ENCODE results near the gene UBE2F.
"Not testable (repeated sequence)": the region's sequence is repeated elsewhere in the genome, so short reads cannot be mapped to it uniquely, and the experiment has no call there.

UBE2F gene

DNA sequence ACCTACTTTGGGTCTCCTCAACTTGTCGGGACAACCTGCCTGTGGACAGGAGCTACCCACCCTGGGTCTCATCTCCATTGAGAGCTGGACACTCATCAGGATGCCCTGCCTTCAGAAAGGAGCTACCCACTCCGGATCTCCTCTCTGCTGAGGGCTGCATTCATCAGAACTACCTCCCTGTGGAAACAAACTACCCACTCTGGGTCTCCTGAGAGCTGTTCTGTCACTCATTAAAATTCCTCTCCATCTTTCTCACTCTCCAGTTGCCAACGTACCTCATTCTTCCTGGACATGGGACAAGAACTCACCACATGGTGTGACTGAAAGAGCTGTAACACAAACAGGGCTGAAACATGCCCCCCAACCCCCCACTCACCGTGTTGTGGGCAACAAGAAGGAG lies 22.5 kb upstream of the UBE2F start:
- DNase-seq (ENCODE audit: low read depth in 2 of 2) = no peak

DNA sequence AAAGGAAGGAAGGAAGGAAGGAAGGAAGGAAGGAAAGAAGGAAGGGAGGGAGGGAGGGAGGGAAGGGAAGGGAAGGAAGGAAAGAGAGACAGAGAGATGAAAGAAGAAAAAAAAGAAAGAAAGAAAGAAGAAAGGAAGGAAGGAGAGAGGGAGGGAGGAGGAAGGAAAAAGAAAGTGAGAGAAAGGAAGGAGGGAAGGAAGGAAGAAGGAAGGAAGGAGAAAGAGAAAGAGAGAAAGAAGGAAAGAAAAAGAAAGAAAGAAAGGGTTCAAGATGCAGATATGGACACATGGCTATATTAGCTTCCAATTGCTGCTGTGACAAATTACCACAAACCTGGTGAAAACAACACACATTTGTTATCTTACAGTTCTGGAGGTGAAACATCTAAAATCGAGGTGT lies 20.4 kb upstream of the UBE2F start:
- DNase-seq (ENCODE audit: low read depth in 2 of 2) = no peak

DNA sequence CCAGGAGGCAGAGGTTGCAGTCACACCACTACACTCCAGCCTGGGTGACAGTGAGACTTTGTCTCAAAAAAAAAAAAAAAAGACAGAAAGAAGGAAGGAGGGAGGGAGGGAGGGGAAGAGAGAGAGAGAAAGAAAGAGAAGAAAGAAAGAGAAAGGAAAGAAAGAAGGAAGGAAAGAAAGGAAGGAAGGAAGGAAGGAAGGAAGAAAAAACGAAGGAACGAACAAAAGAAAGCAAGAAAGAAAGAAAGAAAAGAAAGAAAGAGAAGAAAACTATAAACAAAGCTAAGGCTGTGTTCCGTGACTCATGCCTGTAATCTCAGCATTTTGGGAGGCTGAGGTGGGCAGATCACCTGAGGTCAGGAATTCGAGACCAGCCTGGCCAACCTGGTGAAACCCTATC lies 15.5 kb upstream of the UBE2F start:
- DNase-seq (ENCODE audit: low read depth in 2 of 2) = not testable (repeated sequence)

DNA sequence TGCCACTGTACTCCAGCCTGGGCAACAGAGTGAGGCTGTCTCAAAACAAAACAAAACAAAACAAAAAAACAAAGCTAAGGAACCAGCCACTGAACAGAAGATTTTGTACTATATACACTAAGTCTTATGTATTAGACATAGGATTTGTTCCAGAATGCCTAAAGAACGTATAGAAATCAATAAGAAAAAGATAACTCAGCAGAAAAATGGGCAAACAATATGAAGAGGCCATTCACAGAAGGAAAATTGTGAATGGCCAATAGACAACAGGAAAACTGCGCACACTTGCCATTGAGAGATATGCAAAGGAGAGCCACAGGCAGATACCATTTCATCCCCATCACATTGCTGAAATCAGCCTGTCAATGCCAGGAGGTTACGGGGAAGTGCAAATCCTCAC lies 14.9 kb upstream of the UBE2F start:
- DNase-seq (ENCODE audit: low read depth in 2 of 2) = no peak

DNA sequence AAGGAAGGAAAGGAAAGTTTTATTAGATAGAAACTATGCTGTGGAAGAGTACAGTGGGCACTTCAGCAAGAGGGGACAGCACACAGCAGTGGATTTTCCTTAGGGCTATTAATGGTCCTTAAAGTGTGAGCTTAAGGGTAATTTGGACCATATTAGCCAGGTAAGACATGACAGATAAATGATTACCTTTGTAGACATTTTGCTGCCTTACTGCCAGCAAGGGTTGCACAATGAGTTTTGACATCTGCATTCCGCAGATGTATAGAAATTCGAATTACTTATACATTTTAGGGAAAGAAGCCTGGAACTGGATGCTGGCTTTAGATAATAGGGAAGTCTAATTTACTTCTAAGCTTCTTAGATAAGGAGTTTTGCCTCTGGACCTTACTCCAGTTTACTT lies 14.0 kb upstream of the UBE2F start:
- no peak for DNase-seq (ENCODE audit: low read depth in 2 of 2)

DNA sequence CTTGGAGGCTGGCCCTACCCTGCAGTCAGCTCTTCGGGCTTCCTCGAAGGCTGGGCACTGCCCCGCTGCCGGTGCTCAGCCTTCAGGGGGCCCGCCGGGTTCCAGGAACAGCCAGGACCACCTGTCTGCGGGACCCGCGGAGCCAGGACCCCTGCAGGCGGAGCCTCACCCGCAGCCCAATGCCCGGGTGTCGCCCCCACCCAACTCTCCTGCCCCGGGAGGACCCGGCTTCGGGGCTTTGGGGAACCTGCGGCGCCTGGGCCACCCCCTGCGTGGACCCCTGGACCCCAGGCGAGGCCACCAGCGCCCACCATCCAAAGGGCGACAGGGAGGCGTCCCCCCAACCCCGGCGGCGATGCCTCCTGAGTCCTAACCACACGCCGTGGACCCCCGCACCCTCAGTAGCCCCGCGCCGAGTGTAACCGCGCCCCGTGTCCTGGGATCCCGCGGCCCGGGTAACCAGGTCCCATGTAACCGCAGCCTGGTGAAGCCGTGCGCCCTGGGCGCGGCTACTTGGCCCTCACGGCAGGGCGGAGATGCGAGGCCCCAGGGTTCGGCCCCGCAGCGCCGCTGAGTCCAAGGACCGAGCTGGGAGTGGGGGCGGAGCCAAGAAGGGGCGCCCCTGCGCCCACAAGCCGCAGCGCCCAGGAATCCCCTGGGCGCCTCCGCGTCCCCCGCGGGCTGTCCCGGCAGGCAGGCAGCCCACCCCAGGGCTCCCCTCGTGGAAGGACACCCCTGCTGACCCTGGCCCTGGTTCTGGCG lies 11.0 kb upstream of the UBE2F start:
- no peak for DNase-seq (ENCODE audit: low read depth in 2 of 2)

DNA sequence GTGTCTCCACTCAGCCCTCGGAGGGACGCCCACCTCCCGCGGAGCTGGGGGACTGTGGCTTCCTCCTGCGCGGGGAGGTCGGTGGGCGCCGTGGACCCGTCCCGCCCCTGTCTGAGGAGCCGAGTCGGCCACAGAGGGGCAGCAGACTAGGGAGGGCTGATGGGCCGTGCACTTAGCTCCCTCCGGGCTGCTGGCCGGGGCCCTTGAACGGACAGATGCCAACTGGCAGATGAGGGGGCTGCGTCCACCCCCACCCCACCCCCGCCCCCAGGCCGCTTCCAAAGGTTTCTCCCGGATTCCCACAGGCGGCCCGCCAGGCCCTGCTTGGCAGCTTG lies 10.4 kb upstream of the UBE2F start:
- no peak for DNase-seq (ENCODE audit: low read depth in 2 of 2)

DNA sequence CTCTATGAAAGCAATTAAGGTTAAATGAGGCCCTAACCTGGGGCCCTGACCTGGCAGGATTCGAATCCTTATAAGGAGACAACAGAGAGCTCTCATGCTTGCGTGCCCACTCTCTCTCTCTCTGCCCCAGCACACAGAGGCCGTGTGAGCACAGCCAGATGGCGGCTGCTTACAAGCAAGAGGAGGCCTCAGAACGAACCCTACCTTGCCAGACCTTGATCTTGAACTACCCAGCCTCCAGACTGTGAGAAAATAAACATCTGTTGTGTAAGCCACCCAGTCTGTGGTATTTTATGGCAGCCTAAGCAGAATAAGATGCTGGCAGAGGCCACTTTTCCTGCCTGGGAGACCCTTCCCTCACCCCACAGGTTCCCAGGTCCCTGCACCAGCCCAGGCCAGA lies 5.2 kb upstream of the UBE2F start:
- DNase-seq (ENCODE audit: low read depth in 2 of 2) = no peak

DNA sequence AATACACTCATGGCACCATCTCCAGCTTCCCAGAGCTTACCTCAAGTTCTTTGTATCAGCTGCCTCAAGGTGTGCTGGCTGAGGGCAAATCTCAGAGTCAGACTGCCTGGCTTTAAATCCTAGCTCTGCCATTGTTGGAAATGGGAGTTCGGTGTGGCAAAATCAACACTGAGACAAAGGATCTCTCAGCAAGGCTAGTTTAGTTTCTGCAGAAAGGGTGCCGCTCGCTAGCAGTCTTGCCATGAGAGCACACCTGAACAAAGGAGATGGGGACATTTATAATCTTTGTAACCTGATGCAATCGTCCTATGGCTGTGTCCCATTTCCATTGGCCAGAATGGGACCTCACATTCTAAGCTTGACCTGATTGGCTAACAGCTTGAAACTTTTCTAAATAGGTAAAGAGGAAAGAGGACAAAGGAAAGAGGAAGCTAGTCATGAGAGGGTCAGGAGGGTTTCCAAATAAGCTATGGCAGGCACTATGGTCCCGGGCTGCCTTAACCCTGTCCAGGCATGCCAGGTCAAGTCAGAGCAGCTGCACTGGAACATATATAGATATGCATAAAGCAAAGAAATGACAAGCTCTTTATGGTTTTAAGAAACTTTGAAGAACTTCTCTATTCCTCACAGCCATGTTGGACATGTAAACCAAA lies 4.3 kb upstream of the UBE2F start:
- DNase-seq (ENCODE audit: low read depth in 2 of 2) = no peak

DNA sequence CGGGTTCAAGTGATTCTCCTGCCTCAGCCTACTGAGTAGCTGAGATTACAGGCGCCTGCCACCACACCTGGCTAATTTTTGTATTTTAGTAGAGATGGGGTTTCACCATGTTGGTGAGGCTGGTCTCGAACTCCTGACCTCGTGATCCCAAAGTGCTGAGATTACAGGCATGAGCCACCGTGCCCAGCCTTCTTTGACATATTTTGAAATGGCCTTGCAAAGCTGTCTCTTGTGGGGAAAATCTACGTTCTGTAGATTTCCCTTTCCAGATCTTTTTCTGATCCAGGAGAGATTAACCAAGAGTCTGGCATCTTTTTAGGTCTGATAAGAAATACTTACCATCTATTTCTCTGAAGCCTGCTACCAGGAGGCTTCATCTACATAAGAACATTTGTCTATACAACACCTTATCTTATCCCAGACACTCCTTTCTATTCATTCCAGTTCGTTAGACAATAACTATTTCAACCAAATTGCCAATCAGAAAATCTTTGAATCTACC lies 3.3 kb upstream of the UBE2F start:
- not testable (repeated sequence) for DNase-seq (ENCODE audit: low read depth in 2 of 2)

DNA sequence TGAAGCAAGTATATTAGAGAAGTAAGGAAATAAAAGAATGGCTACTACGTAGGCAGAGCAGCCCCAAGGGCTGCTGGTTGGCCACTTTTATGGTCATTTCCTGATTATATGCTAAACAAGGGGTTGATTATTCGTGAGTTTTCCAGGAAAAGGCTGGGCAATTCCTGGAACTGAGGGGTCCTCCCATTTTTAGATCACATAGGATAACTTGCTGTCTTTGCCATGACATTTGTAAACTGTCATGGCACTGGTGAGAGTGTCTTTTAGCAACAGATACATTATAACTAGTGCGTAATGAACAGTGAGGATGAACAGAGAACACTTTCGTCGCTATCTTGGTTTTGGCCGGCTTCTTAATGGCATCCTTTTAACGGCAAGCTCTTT lies 2.6 kb upstream of the UBE2F start:
- no peak for DNase-seq (ENCODE audit: low read depth in 2 of 2)

DNA sequence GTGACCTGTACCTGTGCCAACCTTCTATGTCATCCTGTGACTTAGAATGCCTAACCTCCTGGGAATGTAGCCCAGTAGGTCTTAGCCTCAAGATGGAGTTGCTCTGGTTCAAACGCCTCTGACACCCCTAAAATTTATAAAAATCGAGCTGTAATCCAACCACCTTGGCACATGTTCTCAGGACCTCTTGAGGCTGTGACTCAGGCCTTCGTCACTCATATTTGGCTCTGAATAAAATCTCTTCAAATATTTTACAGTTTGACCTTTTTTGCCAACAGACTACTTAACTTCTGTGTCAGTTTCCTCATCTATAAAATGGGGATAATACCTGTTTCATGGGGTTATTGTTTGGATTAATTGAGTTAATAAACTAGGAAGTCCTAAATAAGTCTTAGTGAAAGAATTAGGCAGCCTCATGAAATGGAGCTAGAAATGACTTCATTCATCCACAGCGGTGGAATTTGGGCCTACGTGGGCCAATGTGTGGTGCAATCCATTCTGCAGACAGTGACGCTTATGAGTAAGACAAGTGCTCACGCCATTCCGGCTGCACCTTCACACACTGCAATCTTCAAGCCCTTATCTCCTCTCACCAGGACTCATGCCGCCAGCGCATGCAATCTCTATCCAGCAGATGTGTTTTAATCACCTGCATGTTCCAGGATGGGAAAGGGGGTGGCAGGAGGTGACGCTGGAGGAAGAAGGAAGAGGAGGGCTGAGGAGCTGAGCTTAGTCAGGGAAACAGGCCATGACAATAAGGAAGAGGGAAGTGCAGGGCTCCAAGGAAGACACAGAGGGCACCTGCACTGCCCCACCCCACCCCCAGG lies 2.0 kb upstream of the UBE2F start:
- DNase-seq (ENCODE audit: low read depth in 2 of 2) = no peak

DNA sequence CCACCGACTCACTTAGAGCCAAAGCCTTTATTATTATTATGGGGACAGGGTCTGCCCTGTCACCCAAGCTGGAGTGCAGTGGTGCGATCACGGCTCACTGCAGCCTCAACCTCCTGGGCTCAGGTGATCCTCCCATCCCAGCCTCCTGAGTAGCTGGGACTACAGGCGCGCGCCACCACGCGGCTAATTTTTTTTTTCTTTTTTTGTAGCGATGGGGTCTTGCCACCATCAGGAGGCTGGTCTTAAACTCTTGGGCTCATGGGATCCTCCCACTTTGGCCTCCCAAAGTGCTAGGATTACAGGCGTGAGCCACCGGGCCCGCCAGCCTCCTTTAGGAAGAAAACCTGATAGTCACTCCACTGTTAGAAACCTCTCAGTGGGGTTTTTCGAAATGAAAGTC lies 970 bp upstream of the UBE2F start:
- DNase-seq (ENCODE audit: low read depth in 2 of 2) = not testable (repeated sequence)

DNA sequence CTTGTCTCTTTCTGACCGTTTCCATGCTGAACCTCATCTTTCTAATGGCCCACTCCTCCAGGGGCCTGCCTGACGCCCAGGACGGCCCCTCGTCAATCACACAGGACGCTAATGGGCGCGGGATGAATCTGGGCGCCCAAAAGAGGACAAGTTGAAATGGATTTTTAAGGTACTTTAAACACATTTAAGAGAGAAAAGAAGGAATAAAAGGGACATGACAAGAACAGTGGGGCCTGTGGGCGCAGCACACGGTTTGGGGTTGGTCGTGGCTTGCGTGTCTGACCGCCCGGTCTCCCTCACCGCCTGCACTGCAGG lies 607 bp upstream of the UBE2F start:
- DNase-seq (ENCODE audit: low read depth in 2 of 2) = no peak

DNA sequence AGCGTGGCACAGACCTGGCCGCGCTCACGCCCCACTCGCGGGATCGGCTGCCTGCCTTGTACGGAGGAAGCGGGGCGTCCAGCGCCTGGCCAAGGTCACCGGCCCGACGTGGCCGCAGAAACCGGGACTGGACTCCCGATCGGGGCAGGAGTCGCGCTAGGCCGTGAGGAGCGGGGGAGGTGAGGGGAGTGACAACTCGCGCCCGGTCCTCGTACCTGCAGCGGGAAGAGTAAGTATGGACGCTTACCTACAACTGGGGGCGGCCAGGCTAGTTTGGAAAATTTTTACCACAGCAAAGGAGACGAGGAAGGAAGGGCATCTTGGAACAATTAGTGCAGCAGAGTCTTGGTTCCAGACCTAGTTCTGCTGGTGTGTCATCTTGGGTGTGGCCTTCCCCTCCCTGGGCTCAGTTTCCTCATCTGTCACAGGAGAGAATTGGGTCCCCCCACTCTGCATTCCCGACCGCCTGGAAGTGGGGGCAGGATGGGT lies 693 bp downstream of the UBE2F start:
- no peak for DNase-seq (ENCODE audit: low read depth in 2 of 2)

DNA sequence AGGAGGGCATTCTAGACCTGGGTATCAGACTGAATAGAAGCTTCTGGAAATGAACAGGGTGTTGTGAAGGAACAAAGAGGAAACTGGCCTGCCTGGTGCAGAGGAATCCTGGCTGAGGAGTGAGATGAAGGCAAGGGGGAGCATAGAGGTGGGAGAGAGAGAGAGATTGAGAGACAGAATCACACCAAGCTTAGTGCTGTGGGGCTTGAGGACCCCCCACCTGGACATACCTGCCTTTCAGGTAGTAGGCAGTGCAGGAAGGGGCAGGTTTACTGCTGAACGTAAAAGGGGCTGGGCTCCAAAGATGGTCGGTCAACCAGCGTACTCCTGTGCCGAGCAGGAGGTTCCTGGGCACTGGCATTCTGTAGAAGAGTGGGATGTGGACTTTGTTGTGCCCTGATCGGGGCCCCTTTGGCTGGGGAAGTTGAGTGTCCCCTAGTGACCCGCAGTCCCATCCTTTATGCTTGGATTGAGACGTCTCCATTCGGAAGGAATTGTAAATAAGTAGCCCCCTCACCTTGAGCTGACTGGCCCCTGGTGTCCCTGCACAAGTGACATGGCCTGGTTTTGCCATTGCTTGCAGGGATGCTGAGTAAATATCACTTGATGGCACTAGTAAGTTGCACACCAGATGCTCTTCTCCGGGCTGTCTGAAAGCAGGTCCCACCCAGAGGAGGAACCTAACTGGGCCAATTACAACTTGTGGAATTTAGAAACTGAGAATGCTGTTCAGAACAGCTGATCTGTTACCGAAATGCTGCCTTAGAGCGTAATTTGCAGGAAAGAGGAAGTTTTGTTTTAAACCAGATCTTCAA lies 1.4 kb downstream of the UBE2F start:
- peak; percentile 39 to 41 for DNase-seq (ENCODE audit: low read depth in 2 of 2)

DNA sequence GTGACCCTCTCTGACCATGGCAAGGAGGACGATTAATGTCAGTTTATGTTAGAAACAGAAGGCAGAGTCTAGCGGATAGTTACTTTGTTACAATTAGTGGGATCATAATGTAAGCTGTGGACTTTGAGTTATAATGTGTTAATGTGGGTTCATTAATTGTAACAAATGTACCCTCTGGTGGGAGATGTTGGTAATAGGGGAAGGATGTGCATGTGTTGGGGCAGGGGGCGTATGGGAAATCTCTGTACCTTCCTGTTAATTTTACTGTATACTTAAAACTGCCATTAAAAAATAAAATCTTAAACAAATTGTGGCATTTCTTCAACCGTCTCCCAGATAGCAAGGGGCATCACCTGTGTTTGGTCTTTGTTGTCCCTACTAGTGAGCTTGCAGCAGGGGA lies 4.8 kb downstream of the UBE2F start:
- no peak for DNase-seq (ENCODE audit: low read depth in 2 of 2)

DNA sequence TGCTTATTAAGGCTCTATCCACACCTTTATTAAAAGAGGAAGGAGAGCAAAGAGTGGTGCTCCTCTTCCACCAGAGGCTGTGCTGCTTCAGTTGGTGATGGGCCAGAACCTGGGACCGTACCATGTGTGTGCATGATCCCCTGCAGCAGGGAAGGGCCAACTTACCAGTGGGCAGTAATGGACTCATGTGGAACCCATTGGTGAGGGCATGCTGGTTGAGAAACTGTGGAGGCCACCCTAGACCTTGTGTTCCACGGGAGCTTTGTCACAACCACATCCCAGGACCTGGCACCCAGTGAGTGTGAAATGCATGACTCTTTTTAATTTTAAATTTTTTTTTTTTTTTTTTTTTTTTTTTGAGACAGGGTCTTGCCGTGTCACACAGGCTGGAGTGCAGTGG lies 5.4 kb downstream of the UBE2F start:
- DNase-seq (ENCODE audit: low read depth in 2 of 2) = no peak

DNA sequence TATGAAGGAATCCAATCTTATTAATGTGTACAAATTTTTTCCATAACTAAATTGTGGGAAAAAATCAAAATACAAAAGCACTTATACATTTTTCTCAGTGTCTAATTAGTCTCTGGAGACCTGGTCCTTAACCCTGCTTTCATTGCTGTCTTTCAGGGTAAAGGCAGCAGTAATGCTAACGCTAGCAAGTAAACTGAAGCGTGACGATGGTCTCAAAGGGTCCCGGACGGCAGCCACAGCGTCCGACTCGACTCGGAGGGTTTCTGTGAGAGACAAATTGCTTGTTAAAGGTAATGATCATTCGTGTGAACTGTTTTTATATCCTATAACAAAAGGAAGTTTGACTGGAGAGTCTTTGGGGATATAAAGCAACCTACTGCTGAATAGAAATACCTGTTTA lies 6.1 kb downstream of the UBE2F start:
- no peak for DNase-seq (ENCODE audit: low read depth in 2 of 2)

DNA sequence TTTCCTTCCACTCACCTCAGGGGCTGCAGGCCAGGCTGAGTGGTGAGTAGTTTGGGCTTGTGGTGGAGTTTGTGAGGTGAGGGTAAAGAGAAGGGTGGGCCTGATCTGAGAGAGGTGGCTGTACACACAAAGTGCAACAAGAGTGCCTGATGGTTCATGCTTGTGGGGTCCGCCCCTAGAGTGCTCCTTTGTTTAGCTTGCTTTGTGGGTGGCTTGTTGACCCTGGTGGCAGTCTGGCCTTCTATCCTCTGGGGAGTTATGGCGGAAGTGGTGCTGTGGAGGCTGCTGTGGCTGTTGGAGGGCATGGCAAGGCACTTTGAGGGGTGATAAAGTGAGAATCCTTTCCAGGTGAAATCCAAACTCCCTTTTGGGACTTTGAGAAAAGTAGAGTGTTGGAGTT lies 10.6 kb downstream of the UBE2F start:
- DNase-seq (ENCODE audit: low read depth in 2 of 2) = no peak

DNA sequence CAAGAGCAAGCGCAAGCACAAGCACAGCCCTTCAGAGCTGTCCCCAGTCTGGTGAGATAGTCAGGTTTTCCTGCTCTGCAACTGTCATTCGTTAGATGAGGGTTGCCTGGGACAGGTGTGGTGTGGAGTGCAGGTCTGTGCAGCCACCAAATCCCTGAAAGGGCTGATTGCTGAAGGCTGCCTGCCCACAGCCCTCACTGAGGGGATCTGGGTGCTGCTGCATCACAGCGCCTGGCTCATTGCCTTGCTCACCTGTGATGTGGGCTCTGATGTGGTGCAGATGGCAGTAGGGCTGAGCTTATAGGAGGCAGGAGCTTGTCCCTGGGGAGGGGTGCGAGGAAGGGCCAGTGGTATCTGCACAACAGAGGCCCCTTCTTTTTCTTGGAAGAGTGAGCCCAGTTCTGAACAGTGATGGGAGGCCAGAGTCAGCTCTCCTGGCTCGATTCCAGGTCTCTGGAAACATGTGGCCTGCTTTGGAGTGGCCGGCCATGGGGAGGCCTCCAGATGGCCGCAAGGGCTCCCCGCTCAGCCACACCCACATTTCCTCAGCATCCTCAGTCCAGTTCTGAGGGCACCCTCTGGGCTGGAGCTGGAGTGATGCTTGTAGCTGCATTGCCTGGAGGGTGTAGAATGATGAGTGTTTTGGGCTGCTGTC lies 11.4 kb downstream of the UBE2F start:
- DNase-seq (ENCODE audit: low read depth in 2 of 2) = no peak

All from fibroblast of skin of left quadriceps (primary cell).